GM04503 (cell line): ENCODE data around the gene DSG2.
A peak's percentile ranks its signal among the peaks of the same experiment; 100 is the strongest.

Experiments used
- DNase-seq: peaks from one replicate; pipeline ENCODE4 v3.0.0-alpha.2; 2012; ENCODE audit warnings: low read depth

The DSG2 gene

DNA sequence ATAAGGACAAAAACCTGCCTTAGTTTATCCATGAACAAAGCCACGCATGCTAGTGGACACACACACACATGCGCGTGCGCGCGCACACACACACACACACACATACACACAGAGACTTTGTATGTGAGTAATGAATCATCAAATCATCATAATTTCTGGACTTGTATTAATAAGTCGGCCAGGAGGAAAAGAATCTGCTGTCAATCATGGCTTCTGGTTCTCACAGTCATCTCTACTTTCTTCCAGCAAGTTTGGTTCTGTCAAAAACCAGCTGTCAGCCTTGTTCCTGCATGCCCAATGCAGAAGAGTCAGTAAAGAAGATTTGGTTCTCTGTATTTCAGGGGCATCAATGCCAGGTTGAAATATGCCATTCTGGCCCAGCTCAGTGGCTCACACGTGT is 92.6 kb downstream of the DSG2 start:
- DNase-seq: no peak

DNA sequence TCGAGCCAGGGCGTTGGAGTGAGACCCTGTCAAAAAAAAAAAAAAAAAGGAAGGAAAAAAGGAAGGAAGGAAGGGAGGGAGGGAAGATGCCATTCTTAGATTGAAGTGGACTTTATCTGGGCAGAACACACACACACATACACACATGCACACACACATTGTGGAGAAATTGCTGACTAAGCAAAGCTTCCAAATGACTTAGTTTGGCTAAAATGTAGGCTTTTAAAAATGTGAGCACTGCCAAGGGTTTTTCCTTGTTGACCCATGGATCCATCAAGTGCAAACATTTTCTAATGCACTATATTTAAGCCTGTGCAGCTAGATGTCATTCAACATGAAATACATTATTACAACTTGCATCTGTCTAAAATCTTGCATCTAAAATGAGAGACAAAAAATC is 93.1 kb downstream of the DSG2 start:
- no peak for DNase-seq

- DNase-seq: no peak
Measured at GRCh38 chr18:31591628-31592027, 93.7 kb downstream of the DSG2 start, which contains the start of gene TTR. Gene TTR, plus strand, starts transcription at chr18:31591877. Its CDS starts 26 bp downstream, at chr18:31591903.

GRCh38 chr18:31592506-31593157 is 94.7 kb downstream of the DSG2 start:
- DNase-seq: no peak

DNA sequence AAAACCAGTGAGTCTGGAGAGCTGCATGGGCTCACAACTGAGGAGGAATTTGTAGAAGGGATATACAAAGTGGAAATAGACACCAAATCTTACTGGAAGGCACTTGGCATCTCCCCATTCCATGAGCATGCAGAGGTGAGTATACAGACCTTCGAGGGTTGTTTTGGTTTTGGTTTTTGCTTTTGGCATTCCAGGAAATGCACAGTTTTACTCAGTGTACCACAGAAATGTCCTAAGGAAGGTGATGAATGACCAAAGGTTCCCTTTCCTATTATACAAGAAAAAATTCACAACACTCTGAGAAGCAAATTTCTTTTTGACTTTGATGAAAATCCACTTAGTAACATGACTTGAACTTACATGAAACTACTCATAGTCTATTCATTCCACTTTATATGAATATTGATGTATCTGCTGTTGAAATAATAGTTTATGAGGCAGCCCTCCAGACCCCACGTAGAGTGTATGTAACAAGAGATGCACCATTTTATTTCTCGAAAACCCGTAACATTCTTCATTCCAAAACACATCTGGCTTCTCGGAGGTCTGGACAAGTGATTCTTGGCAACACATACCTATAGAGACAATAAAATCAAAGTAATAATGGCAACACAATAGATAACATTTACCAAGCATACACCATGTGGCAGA is 97.3 kb downstream of the DSG2 start:
- DNase-seq: no peak

- peak; percentile 42 for DNase-seq
Measured at GRCh38 chr18:31596081-31596872, 98.3 kb downstream of the DSG2 start.

DNA sequence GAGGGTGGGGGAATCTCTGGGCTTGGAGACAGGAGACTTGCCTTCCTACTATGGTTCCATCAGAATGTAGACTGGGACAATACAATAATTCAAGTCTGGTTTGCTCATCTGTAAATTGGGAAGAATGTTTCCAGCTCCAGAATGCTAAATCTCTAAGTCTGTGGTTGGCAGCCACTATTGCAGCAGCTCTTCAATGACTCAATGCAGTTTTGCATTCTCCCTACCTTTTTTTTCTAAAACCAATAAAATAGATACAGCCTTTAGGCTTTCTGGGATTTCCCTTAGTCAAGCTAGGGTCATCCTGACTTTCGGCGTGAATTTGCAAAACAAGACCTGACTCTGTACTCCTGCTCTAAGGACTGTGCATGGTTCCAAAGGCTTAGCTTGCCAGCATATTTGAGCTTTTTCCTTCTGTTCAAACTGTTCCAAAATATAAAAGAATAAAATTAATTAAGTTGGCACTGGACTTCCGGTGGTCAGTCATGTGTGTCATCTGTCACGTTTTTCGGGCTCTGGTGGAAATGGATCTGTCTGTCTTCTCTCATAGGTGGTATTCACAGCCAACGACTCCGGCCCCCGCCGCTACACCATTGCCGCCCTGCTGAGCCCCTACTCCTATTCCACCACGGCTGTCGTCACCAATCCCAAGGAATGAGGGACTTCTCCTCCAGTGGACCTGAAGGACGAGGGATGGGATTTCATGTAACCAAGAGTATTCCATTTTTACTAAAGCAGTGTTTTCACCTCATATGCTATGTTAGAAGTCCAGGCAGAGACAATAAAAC is 100.2 kb downstream of the DSG2 start:
- DNase-seq: peak; percentile 6
